ENCODE results near the gene LRRC4C. TPM values are rescaled to one million over a fixed set of nuclear protein-coding genes. Genes with fewer than 3 reads are reported as not detected.
"Not testable (repeated sequence)": the region's sequence is repeated elsewhere in the genome, so short reads cannot be mapped to it uniquely, and the experiment has no call there.

LRRC4C gene
- total RNA-seq, 1 experiment from 2014 or later = 0.12 TPM

DNA sequence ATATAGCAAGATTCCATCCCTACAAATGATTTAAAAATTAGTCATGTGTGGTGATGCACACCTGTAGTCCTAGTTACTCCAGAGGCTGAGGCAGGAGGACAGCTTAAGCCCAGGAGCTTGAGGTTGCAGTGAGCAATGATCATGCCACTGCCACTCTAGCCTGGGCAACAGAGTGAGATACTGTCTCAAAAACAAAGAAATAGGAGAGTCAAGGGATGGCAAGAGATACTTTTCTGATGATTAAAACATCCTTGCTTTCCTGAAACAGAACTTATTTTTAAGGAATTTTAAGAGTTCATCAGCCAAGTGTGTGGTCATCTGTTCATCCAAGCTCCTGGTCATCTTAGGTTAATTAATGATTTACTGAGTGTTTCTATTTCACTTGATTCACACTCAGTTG lies 1252.0 kb downstream of the LRRC4C start:
- no peak for DNase-seq (ENCODE audit: extremely low read depth, low read depth)

DNA sequence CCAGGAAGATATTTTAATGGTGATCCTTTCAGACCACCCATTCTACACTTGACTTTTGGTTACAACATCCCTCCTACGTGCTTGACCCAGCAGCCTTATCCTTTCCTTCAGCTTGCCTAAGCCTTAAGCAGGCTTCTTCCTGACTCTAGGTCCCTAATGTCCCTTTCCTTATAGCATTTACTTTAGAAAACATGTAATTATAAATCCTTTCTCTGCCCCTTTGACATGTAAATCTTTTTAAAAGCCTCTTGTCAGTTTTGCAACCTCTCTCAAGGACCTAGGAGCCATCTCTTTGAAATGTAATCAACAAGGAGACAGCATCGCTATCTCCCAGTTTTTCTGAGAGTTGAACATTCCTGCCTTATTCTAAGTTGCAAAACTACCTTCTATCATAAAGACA lies 1255.2 kb downstream of the LRRC4C start:
- no peak for DNase-seq (ENCODE audit: extremely low read depth, low read depth)

DNA sequence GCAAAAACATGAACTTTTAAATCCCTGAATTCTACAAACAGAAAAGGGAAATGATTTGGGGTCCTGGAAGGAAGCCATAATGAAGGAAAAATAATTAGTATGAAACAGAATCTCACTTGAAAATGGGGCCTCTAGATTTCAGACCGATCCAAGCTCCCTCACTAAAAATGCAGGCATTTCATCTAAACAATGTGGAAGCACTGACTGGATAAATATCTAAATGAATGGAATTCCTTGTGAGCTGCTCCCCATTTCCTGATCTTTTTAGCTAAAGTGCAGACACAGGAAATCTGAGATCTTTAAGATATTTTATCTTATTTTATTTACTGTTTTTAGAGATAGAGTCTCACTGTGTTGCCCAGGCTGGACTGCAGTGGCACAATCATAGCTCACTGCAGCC lies 1255.8 kb downstream of the LRRC4C start:
- DNase-seq (ENCODE audit: extremely low read depth, low read depth) = no peak

GRCh38 chr11:40202589-40203270 lies 1256.7 kb downstream of the LRRC4C start:
- DNase-seq (ENCODE audit: extremely low read depth, low read depth) = no peak

- DNase-seq (ENCODE audit: extremely low read depth, low read depth) = not testable (repeated sequence)
Observed at GRCh38 chr11:40192590-40192989, 1266.9 kb downstream of the LRRC4C start.

- no peak for DNase-seq (ENCODE audit: extremely low read depth, low read depth)
Observed at GRCh38 chr11:40190294-40190693, 1269.2 kb downstream of the LRRC4C start.

DNA sequence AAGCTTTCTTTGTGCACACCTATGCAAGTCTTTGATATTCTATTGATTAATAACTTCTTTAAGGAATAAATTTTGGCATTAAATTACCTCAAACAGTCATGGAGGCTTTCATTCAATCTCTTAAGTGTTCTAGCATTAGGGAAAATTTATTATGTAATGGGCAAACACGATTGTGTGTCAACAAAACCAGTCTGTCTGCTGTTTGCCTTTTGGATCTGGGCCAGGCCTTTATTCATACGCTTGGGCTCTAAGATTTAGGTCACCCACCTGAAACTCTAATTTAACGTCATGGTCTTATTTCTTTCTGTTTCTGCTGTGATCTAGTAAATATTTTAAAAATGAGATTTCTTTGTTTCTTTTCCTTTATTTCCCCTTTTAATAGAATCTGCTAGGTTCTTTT lies 1270.6 kb downstream of the LRRC4C start:
- no peak for DNase-seq (ENCODE audit: extremely low read depth, low read depth)

DNA sequence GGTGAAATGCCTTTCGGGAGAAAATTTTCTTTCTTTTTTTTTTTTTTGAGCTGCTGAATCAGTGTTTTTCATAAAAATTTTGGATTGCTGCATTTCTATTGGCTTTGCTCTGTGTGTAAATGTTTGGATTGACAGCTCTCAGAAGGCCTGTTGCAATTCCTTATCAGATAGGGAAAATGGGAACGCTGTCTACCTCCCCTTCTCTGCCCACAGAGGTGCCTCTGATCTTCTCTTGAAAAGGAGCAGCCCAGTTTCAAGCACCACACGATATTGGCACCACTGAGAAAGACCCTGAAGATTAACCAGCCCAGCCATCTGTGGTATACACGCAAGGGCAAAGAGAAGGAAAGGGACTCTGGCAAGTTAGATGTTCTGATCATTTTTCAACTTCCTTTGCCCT lies 1272.2 kb downstream of the LRRC4C start:
- DNase-seq (ENCODE audit: extremely low read depth, low read depth) = no peak

GRCh38 chr11:40186437-40187263 lies 1272.8 kb downstream of the LRRC4C start:
- DNase-seq (ENCODE audit: extremely low read depth, low read depth) = no peak

- no peak for DNase-seq (ENCODE audit: extremely low read depth, low read depth)
Observed at GRCh38 chr11:40185793-40186192, 1273.7 kb downstream of the LRRC4C start.

DNA sequence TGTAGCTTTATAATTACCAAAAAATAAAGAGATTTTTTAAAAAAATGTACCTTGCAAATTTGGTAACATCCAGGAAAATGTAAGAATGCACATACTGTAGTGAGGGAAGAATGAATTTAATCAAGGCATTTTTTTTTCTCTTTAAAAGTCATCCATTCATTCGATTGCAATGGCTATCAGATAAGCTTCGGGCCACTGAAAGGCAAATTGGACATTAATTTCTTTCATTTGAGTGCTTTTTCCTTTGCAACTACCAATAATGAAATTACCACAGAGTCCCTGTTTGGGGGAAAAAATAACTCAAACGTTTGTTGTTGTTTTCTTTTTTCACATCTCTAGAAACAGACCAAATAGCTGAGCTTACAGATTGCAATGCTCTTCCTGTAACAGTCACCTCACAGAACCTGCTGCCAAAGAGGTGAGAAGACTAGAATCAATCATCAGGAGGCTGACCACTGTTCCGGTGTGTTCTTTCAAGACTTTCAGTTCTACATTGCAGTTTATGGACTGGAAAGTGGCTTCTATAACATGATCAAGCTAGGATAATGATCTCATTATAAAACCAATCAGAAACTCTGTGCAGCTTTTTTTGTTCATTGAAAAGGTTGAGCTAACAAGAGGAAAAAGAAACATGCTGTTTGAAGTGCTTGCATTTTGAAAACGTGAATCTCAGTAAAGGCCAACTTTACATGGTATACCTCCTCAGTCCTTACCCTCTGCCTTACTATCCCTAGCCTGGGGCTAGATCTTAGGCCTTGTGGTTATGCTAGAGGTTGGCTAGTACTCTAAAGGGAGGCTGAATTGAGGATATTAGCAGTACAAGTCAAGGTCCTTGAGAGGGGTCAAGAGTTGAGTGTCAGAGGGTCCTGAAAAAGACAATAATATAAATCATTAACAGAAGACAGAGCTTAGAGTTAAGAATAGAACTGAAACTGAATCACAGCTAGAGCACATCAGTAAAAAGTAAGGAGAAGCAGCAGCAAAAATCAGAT lies 1276.1 kb downstream of the LRRC4C start:
- DNase-seq (ENCODE audit: extremely low read depth, low read depth) = no peak

DNA sequence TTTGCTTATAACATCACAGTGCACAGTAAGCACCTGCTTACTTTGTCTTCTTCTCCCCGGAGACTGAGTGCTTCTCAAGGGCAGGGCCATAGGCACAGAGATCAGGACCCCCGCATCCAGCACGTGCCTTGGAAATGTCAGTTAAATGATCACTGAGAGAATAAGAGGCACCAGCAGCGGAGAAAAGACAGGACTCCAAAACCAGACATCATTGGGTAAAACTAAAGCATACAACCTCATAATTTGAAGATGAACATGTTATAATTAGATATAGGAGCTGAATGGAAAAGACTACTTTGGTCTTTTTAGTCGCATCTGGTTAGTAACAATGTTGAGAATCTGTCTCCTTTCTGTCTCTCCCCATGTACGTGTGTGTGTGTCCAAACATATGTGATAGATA lies 1279.9 kb downstream of the LRRC4C start:
- no peak for DNase-seq (ENCODE audit: extremely low read depth, low read depth)

GRCh38 chr11:40178470-40178869 lies 1281.0 kb downstream of the LRRC4C start:
- DNase-seq (ENCODE audit: extremely low read depth, low read depth) = no peak

GRCh38 chr11:40175980-40176379 lies 1283.5 kb downstream of the LRRC4C start:
- DNase-seq (ENCODE audit: extremely low read depth, low read depth) = no peak

DNA sequence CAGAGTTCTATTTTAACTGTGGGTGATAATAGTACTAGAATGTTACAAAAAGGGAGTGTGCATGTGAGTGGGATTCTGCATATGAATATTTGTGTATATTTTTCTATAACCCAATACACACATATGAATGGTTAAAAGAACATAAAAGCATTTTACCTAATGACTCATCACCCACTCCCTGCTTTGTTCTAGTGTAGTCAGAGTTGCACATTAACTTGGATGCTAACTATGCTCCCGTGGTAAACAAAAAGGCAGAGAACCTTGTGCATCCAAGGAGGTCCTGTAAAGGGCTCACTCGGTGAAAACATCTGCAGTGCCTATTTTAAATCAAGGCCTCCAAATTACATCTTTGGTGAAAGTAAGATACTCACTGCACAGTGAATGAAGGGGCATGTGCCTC lies 1289.4 kb downstream of the LRRC4C start:
- DNase-seq (ENCODE audit: extremely low read depth, low read depth) = no peak

DNA sequence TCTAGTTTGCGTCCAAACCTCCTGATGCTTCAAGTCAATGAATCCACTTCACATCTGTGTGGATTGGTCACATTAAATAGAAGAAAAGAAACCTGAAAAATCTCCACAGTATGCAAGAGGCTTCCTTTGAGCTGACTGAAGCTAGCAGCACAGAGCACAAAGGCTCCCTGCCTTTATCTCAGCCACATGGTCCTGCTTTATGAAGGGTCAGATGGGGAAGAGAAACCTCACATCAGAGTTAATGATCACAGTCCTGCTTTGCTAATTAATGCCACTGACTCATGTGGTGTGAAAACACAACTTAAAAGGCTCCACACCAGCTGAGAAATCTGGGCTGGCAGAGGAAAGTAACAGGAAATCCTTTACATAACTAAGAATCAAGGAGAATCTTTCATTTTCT lies 1291.0 kb downstream of the LRRC4C start:
- DNase-seq (ENCODE audit: extremely low read depth, low read depth) = no peak

- DNase-seq (ENCODE audit: extremely low read depth, low read depth) = not testable (repeated sequence)
Observed at GRCh38 chr11:40167805-40168204, 1291.6 kb downstream of the LRRC4C start.

GRCh38 chr11:40166892-40167291 lies 1292.6 kb downstream of the LRRC4C start:
- DNase-seq (ENCODE audit: extremely low read depth, low read depth) = no peak

DNA sequence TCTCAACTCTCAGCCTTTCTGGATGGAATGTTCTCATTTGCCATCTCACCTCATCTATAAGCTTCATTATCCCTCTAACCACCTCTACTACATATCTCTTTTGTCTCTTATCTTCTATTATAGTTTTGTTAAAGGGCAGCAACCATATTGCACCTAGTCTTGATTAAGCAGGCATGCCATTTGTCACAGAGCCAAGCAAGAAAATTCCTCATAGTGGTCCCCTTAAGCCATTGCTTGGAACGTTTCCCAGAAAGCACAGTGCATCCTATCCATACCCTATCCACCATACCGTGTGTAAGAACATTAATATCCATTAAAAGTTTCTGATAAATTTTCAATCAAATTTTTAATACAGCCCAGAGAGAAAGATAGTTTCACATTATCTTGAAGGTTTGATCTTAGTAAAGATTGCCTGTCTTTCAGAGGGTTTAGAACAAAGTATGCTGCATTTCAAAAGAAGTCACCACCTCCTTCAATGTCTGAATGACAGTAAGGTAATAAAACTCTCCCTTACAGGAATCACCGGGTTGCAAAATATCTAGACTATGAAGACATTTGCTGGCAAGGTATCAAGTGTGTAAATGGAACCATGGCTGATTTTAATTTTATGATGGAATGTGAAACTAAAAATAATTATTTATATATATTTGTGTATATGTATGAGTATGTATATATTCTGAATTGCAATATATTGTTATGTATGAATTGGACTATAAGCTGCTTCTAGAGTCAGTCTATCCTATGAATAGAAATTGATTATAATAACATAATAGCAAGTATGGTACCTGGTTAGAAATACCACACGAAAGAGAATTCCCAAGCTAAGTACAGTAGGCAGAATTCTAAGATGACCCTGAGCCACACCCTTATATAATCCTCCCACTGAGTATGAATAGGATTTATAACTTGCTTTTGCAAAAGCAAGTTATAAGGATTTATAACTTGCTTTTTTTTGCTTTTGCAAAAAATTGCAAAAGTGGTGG lies 1296.3 kb downstream of the LRRC4C start:
- no peak for DNase-seq (ENCODE audit: extremely low read depth, low read depth)

Data from NCI-H460 (cell line).